ENCODE results near the gene HNRNPUL2. TPM values are rescaled to one million over a fixed set of nuclear protein-coding genes. Genes with fewer than 3 reads are reported as not detected.

Gene HNRNPUL2
- total RNA-seq: 10 to 100 TPM; 31.8 to 42.5 TPM
- 42.9 TPM for polyA plus RNA-seq (ENCODE audit: insufficient read depth, low read depth, low replicate concordance)
- long read RNA-seq, donor 1, full-length matches to known transcripts: 10 of 15 reads
- long read RNA-seq, donor 1, partial matches to known transcripts: 5 of 15 reads
- long read RNA-seq, donor 1, other reads (novel, unspliced or antisense): 0 of 15 reads
- long read RNA-seq, donor 2, full-length matches to known transcripts: 7 of 12 reads
- long read RNA-seq, donor 2, partial matches to known transcripts: 5 of 12 reads
- long read RNA-seq, donor 2, other reads (novel, unspliced or antisense): 0 of 12 reads

- intact Hi-C loops (cut with DNase I; ENCODE audit: low total_unique reads): no loop called here
- DNase-seq: peak; percentile 99
Observed at GRCh38 chr11:62727165-62727871, at the start of gene HNRNPUL2. TSS of gene HNRNPUL2 (minus strand) at chr11:62727457. CDS start at chr11:62727156, 301 bp downstream.

GRCh38 chr11:62775646-62776045 lies 48.4 kb upstream of the HNRNPUL2 start:
- no peak overlapping the region for H3K27ac ChIP-seq
- H3K9me3 ChIP-seq: no peaks in the 10 kb centered on the region
- no peak for DNase-seq
- WGBS, 2 donors: 93 to 94% methylated on average over 17 of the region's 17 CpGs
- peaks cover 9% of the 10 kb centered on the region for H3K4me1 ChIP-seq
- H3K36me3 ChIP-seq (ENCODE audit: low read depth, missing control alignments): no peaks in the 10 kb centered on the region
- intact Hi-C loops (cut with DNase I; ENCODE audit: low total_unique reads): no loop called here
- TF ChIP-seq POLR2A (IDR thresholded peaks at IDR 0.05) (no peak), CTCF (IDR thresholded peaks at IDR 0.05) (no peak)
- no peak overlapping the region for H3K4me3 ChIP-seq
- no peaks in the 10 kb centered on the region for H3K27me3 ChIP-seq

More at GRCh38 chr11:62727165-62727871, at the start of gene HNRNPUL2:
- H3K27me3 ChIP-seq: no peaks in the 10 kb centered on the region
- peak within 1 kb of the TSS; percentile 82 to 96 for H3K27ac ChIP-seq
- no peaks in the 10 kb centered on the region for H3K9me3 ChIP-seq
- H3K36me3 ChIP-seq (ENCODE audit: low read depth, missing control alignments): no peaks in the 10 kb centered on the region
- peaks cover 26% of the 10 kb centered on the region for H3K4me1 ChIP-seq
- no peak for TF ChIP-seq POLR2A (IDR thresholded peaks at IDR 0.05)
- peak in 1 of 3 experiments; percentile 1 for TF ChIP-seq CTCF (IDR thresholded peaks at IDR 0.05)
- 0 to 1% methylated on average over 18 to 72 of the region's 72 CpGs for WGBS, 2 donors
- H3K4me3 ChIP-seq: peak within 1 kb of the TSS; percentile 90 to 93

- H3K4me1 ChIP-seq: peaks cover 19% of the 10 kb centered on the region
- DNase-seq: no peak
- no peaks in the 10 kb centered on the region for H3K27me3 ChIP-seq
- no peaks in the 10 kb centered on the region for H3K36me3 ChIP-seq (ENCODE audit: low read depth, missing control alignments)
- no peak overlapping the region for H3K4me3 ChIP-seq
- no peaks in the 10 kb centered on the region for H3K9me3 ChIP-seq
- H3K27ac ChIP-seq: no peak overlapping the region
- intact Hi-C loops (cut with DNase I; ENCODE audit: low total_unique reads): no loop called here
- TF ChIP-seq CTCF (IDR thresholded peaks at IDR 0.05): no peak
- TF ChIP-seq POLR2A (IDR thresholded peaks at IDR 0.05): no peak
- 85 to 92% methylated on average over 5 to 6 of the region's 6 CpGs for WGBS, 2 donors
Observed at GRCh38 chr11:62774407-62774806, 47.1 kb upstream of the HNRNPUL2 start.

GRCh38 chr11:62771144-62772021 lies 44.1 kb upstream of the HNRNPUL2 start, which contains the start of gene TAF6L:
TSS of gene TAF6L (plus strand) at chr11:62771396. CDS start at chr11:62775784, 4,388 bp downstream.
- Histone ChIP-seq H3K9me3 (no peaks in the 10 kb centered on the region), H3K27ac (peak within 1 kb of the TSS; percentile 80 to 93), H3K36me3 (ENCODE audit: low read depth, missing control alignments) (no peaks in the 10 kb centered on the region), H3K27me3 (no peaks in the 10 kb centered on the region), H3K4me3 (peak within 1 kb of the TSS; percentile 61 to 63), H3K4me1 (peaks cover 19% of the 10 kb centered on the region)
- TF ChIP-seq CTCF (IDR thresholded peaks at IDR 0.05): no peak
- no peak for TF ChIP-seq POLR2A (IDR thresholded peaks at IDR 0.05)
- DNase-seq: peak; percentile 100
- 1 to 3% methylated on average over 20 to 51 of the region's 60 CpGs for WGBS, 2 donors
- intact Hi-C loops (cut with DNase I; ENCODE audit: low total_unique reads): no loop called here

Data from testis (tissue), 5 donors.